ENCODE results near the gene BAG1. TPM values are rescaled to one million over a fixed set of nuclear protein-coding genes. Genes with fewer than 3 reads are reported as not detected.

BAG1 gene
- total and polyA plus RNA-seq, 2 of the 13 experiments (the other 11 are each of a cell fraction or from before 2014, with no cell fraction given): 23.1 to 59.5 TPM

GRCh38 chr9:33264473-33265177, at the start of gene BAG1, which contains the start of gene CHMP5 (continued):
- TF ChIP-seq ARID4A (CRISPR knock-in tag; IDR thresholded peaks at IDR 0.05; ENCODE audit: borderline replicate concordance) (peak; percentile 80), SNAI1 (CRISPR knock-in tag; IDR thresholded peaks at IDR 0.05; ENCODE audit: borderline replicate concordance) (no peak), FOXJ3 (CRISPR knock-in tag; IDR thresholded peaks at IDR 0.05; ENCODE audit: borderline replicate concordance) (no peak), KLF12 (CRISPR knock-in tag; IDR thresholded peaks at IDR 0.05; ENCODE audit: borderline replicate concordance) (no peak; the same call in 1 of the 2 replicates), ATAD3A (CRISPR knock-in tag; IDR thresholded peaks at IDR 0.05) (no peak), AGO2 (optimal IDR thresholded peaks at IDR 0.05; ENCODE audit: low read depth, low read length) (no peak), KLF6 (CRISPR knock-in tag; IDR thresholded peaks at IDR 0.05) (no peak), MXI1 (IDR thresholded peaks at IDR 0.05; ENCODE audit: borderline replicate concordance, low read depth, low read length) (peak; percentile 45; the same call in 1 of the 3 replicates), ZBTB8A (CRISPR knock-in tag; IDR thresholded peaks at IDR 0.05; ENCODE audit: borderline replicate concordance, low read depth) (no peak), ZFYVE20 (CRISPR knock-in tag; IDR thresholded peaks at IDR 0.05; ENCODE audit: borderline replicate concordance, low read depth) (no peak), ZGPAT (CRISPR knock-in tag; IDR thresholded peaks at IDR 0.05) (no peak; the same call in 1 of the 2 replicates), ATM (IDR thresholded peaks at IDR 0.05; ENCODE audit: borderline replicate concordance) (no peak), NR2F6 (IDR thresholded peaks at IDR 0.05) (no peak), NR2F6 (CRISPR knock-in tag; IDR thresholded peaks at IDR 0.05) (no peak), ARHGAP35 (CRISPR knock-in tag; IDR thresholded peaks at IDR 0.05; ENCODE audit: borderline replicate concordance) (no peak), PBX2 (CRISPR knock-in tag; IDR thresholded peaks at IDR 0.05) (no peak), ZEB1 (IDR thresholded peaks at IDR 0.05; ENCODE audit: insufficient replicate concordance, low read depth) (no peak), PREB (CRISPR knock-in tag; IDR thresholded peaks at IDR 0.05) (no peak), TAF1 (CRISPR knock-in tag; IDR thresholded peaks at IDR 0.05) (peak; percentile 53; the same call in 1 of the 2 replicates), TBL1XR1 (IDR thresholded peaks at IDR 0.05; ENCODE audit: borderline replicate concordance, low read length, partially characterized antibody) (no peak), DBP (CRISPR knock-in tag; IDR thresholded peaks at IDR 0.05; ENCODE audit: not compliant biosample characterization) (no peak), MBNL3 (CRISPR knock-in tag; conservative IDR thresholded peaks at IDR 0.05) (no peak)

Data from HepG2 (cell line).